OCI-LY7 (cell line): Measurements from ENCODE around the gene ZNF536. TPM values are rescaled to one million over a fixed set of nuclear protein-coding genes. Genes with fewer than 3 reads are reported as not detected.

Experiments
- BruUV-seq: library from RNA; stranded (reverse); fragments of 400-500 nt; replicated peaks from 2 replicates; lab custom pipeline; 2021; lab: Mats Ljungman, UMichigan
- CTCF ChIA-PET: fragments of 300-600 bp; sonication (Branson Sonifier 250); formaldehyde crosslinking; loops from one replicate; lab custom pipeline; 2022; ENCODE audit warnings: antibody characterized with exemption; ENCODE audit not compliant: unreplicated experiment; lab: Charles Lee
- POLR2A ChIA-PET: fragments of 300-600 bp; sonication (Branson Sonifier 250); formaldehyde crosslinking; loops from one replicate; lab custom pipeline; 2022; ENCODE audit warnings: antibody characterized with exemption; lab: Charles Lee
- DNase-seq: peaks from one replicate; pipeline ENCODE4 v3.0.0-alpha.2; 2015; ENCODE audit warnings: low spot score
- H2AFZ ChIP-seq: fragments of 200-600 bp; sonication (generic), shearing (Covaris generic); 2 replicates; pipeline ENCODE4 v1.6.1; 2014; ENCODE audit warnings: mild to moderate bottlenecking, antibody characterized with exemption, low read length, moderate library complexity
- H3K27ac ChIP-seq: fragments of 200-600 bp; sonication (generic); 2 replicates; pipeline ENCODE4 v1.5.1; 2014; ENCODE audit warnings: mixed run types, low read depth, mild to moderate bottlenecking, moderate library complexity, low read length, inconsistent platforms; ENCODE audit not compliant: poor library complexity, severe bottlenecking
- H3K36me3 ChIP-seq: fragments of 200-600 bp; sonication (generic); 2 replicates; pipeline ENCODE4 v1.6.1; 2014; ENCODE audit warnings: mild to moderate bottlenecking, antibody characterized with exemption, low read length, moderate library complexity, mixed read lengths; ENCODE audit not compliant: insufficient read depth
- H3K4me1 ChIP-seq: fragments of 200-600 bp; sonication (generic); 2 replicates; pipeline ENCODE4 v1.5.1; 2014; ENCODE audit warnings: mild to moderate bottlenecking, low read length; ENCODE audit not compliant: insufficient read depth, poor library complexity, severe bottlenecking
- H3K4me2 ChIP-seq: fragments of 200-600 bp; sonication (generic); 2 replicates; pipeline ENCODE4 v1.6.1; 2014; ENCODE audit warnings: mild to moderate bottlenecking, low read length
- H3K4me3 ChIP-seq: fragments of 200-600 bp; sonication (generic); 2 replicates; pipeline ENCODE4 v1.5.1; 2014; ENCODE audit warnings: mild to moderate bottlenecking, low read depth, low read length; ENCODE audit not compliant: poor library complexity, severe bottlenecking
- H3K79me2 ChIP-seq: fragments of 200-600 bp; sonication (generic); 2 replicates; pipeline ENCODE4 v1.6.1; 2016; ENCODE audit warnings: low read depth, mild to moderate bottlenecking, low read length, moderate library complexity, mixed read lengths; ENCODE audit not compliant: insufficient read depth
- H3K9me2 ChIP-seq: fragments of 200-600 bp; sonication (generic); 2 replicates; pipeline ENCODE4 v1.6.1; 2016; ENCODE audit warnings: mild to moderate bottlenecking, low read length, mixed read lengths; ENCODE audit not compliant: insufficient read depth
- H3K9me3 ChIP-seq: fragments of 200-600 bp; sonication (generic); 2 replicates; pipeline ENCODE4 v1.6.1; 2014; ENCODE audit warnings: mild to moderate bottlenecking, mixed run types, low read length, mixed read lengths
- H4K20me1 ChIP-seq: fragments of 200-600 bp; sonication (generic); 2 replicates; pipeline ENCODE4 v1.6.1; 2014; ENCODE audit warnings: mild to moderate bottlenecking, antibody characterized with exemption, low read length, moderate library complexity, mixed read lengths; ENCODE audit not compliant: insufficient read depth
- EZH2phosphoT487 ChIP-seq: fragments of 200-600 bp; sonication (generic); IDR thresholded peaks from 2 replicates; pipeline ENCODE4 v1.6.1; 2018; ENCODE audit warnings: low read depth, borderline replicate concordance, mild to moderate bottlenecking, mixed run types, antibody characterized with exemption, low read length, moderate library complexity, mixed read lengths
- intact Hi-C: fragments of 100-400 bp; cut with micrococcal nuclease; formaldehyde crosslinking; loops from one replicate; pipeline ENCODE4 v1.10.0; 2022; ENCODE audit not compliant: unreplicated experiment
- total RNA-seq, 2 experiments: library from RNA; depleted of rRNA in 1 of 2; stranded (reverse); fragments of >200 nt in 1 of 2; shearing (Covaris generic) in 1 of 2; gene quantifications; 2 replicates each; pipeline ENCODE4 v1.2.3, GENCODE V29; 2014 to 2022
- TF ChIP-seq, protein P1 (sequence below): fragments of 200-600 bp; sonication (generic); conservative IDR thresholded peaks from 2 replicates; pipeline ENCODE4 v1.5.1; 2014; ENCODE audit warnings: mild to moderate bottlenecking, antibody characterized with exemption, low read length, moderate library complexity, mixed read lengths

ZNF536 gene
- total RNA-seq, 2 experiments from 2014 or later: 0.06 to 0.30 TPM

DNA sequence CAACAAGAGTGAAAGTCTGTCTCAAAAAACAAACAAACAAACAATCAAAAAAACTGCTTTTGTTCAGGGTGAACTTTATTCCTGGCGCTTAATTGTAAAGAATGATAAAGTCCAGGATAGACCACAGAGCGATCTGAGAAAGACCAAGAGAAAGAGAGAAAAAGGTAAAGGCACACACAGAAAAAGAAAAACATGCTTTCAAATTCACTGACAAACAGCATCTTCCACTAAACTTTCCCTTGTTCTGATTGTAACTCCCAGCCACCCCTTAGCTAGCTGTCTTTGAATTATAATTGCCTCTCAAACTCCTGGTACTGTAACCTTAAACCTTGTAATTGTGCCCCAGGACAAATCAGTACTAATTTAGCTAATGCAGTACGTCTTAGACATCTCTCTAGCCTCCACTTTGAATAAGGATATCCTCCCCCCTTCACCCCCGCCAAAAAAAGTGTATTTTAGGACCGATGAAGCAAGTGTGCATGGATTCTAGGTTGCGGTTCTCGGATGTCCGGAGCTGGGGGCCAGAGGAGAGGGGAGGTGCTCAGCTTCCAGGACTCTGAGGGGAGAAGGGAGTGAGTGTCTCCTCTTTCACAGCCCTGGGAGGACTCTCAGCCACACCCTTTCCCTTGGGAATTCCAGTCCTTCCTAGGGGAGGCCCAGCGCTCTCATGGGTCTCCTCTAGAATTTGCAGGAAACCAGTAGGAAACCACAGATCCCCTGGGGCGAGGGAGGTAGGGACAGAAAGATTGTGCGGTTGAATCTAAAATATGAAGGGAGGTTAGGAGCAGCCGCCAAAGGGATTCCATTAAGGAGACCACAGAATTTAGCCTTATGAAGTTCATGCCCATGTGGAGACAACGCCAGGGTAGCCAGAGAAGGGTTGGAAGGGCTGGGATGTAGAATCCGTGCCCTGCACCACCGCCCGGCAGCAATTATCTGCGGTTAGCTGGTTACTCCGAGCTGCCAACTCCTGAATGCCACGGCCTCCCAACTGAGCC is 19.7 kb downstream of the ZNF536 start:
- H3K4me1 ChIP-seq: no peaks in the 10 kb centered on the region
- ChIA-PET POLR2A (no interaction called here), CTCF (no interaction called here)
- no peak overlapping the region for H2AFZ ChIP-seq
- H3K9me2 ChIP-seq: no peaks in the 10 kb centered on the region
- no peak overlapping the region for H3K27ac ChIP-seq
- H3K4me3 ChIP-seq: no peak overlapping the region
- no peaks in the 10 kb centered on the region for H3K79me2 ChIP-seq
- TF ChIP-seq EZH2phosphoT487: no peak
- TF ChIP-seq, protein P1, sequence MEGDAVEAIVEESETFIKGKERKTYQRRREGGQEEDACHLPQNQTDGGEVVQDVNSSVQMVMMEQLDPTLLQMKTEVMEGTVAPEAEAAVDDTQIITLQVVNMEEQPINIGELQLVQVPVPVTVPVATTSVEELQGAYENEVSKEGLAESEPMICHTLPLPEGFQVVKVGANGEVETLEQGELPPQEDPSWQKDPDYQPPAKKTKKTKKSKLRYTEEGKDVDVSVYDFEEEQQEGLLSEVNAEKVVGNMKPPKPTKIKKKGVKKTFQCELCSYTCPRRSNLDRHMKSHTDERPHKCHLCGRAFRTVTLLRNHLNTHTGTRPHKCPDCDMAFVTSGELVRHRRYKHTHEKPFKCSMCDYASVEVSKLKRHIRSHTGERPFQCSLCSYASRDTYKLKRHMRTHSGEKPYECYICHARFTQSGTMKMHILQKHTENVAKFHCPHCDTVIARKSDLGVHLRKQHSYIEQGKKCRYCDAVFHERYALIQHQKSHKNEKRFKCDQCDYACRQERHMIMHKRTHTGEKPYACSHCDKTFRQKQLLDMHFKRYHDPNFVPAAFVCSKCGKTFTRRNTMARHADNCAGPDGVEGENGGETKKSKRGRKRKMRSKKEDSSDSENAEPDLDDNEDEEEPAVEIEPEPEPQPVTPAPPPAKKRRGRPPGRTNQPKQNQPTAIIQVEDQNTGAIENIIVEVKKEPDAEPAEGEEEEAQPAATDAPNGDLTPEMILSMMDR: no peak
- H3K36me3 ChIP-seq: no peaks in the 10 kb centered on the region
- H3K9me3 ChIP-seq: no peaks in the 10 kb centered on the region
- H3K4me2 ChIP-seq: no peak overlapping the region
- no peaks in the 10 kb centered on the region for H4K20me1 ChIP-seq
- BruUV-seq: no TSS peak
- DNase-seq: no peak
- intact Hi-C loops: no loop called here

DNA sequence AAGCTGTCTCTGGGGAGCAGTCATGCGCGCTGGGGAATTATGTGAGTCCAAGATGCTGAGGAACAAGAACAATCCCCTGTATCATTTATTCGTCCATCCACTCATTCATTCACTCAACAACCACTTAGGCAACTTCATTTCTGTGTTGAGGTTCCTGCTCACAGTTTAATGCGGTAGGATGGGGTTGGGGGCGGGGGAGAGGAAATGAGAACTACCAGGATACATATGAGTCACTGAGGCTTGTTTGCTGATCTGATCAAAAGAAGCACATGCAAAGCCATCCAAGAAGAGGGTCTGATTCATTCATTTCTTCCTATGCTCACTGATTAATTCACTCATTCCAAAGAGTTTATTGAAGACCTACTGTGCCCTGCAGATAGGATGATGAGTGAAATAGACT is 20.9 kb downstream of the ZNF536 start:
- no peak overlapping the region for H3K4me3 ChIP-seq
- DNase-seq: no peak
- no peak overlapping the region for H3K27ac ChIP-seq
- H4K20me1 ChIP-seq: no peaks in the 10 kb centered on the region
- no peaks in the 10 kb centered on the region for H3K9me2 ChIP-seq
- intact Hi-C loops: no loop called here
- H3K36me3 ChIP-seq: no peaks in the 10 kb centered on the region
- TF ChIP-seq, protein P1: no peak
- TF ChIP-seq EZH2phosphoT487: no peak
- no peaks in the 10 kb centered on the region for H3K4me1 ChIP-seq
- H3K79me2 ChIP-seq: no peaks in the 10 kb centered on the region
- no peaks in the 10 kb centered on the region for H3K9me3 ChIP-seq
- no peak overlapping the region for H3K4me2 ChIP-seq
- ChIA-PET CTCF (no interaction called here), POLR2A (no interaction called here)
- H2AFZ ChIP-seq: no peak overlapping the region
- BruUV-seq: no TSS peak
